HepG2 (cell line): Measurements from ENCODE around the gene PHF23. TPM values are rescaled to one million over a fixed set of nuclear protein-coding genes. Genes with fewer than 3 reads are reported as not detected.

Source experiments
- CHD2 ChIP-seq: IDR thresholded peaks from 2 replicates; pipeline ENCODE4 v1.6.1; 2011; ENCODE audit warnings: low read depth, low read length, improper control_type of control experiment
- E2F1 ChIP-seq: sonication (generic); formaldehyde crosslinking; IDR thresholded peaks from 2 replicates; pipeline ENCODE4 v1.5.0; 2020; ENCODE audit warnings: missing genetic modification reagents
- FLYWCH1 ChIP-seq: sonication (generic); formaldehyde crosslinking; IDR thresholded peaks from 2 replicates; pipeline ENCODE4 v1.8.1; 2023; ENCODE audit warnings: mild to moderate bottlenecking, missing genetic modification reagents
- FOXA1 ChIP-seq, 2 experiments: fragments of 450-650 bp in 1 of 2; sonication (generic) in 1 of 2; formaldehyde crosslinking in 1 of 2; IDR thresholded peaks; 2 replicates each; pipeline versions ENCODE4 v1.4.0 to v1.6.1; 2016 to 2020; ENCODE audit warnings: missing genetic modification reagents in 1 of 2
- GATA4 ChIP-seq: sonication (generic); IDR thresholded peaks from 2 replicates; pipeline ENCODE4 v1.6.1; 2016; ENCODE audit warnings: antibody characterized with exemption, low read depth, borderline replicate concordance
- JARID2 ChIP-seq: sonication (generic); formaldehyde crosslinking; IDR thresholded peaks from 2 replicates; pipeline ENCODE4 v1.8.1; 2023; ENCODE audit warnings: missing genetic modification reagents, inconsistent platforms; ENCODE audit not compliant: insufficient replicate concordance
- KLF13 ChIP-seq: sonication (generic); formaldehyde crosslinking; IDR thresholded peaks from 2 replicates; pipeline ENCODE4 v1.4.0; 2020; ENCODE audit warnings: mild to moderate bottlenecking, missing genetic modification reagents
- NAIF1 ChIP-seq: sonication (generic); formaldehyde crosslinking; IDR thresholded peaks from 2 replicates; pipeline ENCODE4 v1.5.0; 2020; ENCODE audit warnings: mild to moderate bottlenecking, missing genetic modification reagents, borderline replicate concordance
- NFYC ChIP-seq: IDR thresholded peaks from 2 replicates; pipeline ENCODE4 v1.6.1; 2016; ENCODE audit warnings: missing genetic modification reagents, missing compliant biosample characterization
- PCBP2 ChIP-seq: fragments of 200-400 bp; formaldehyde crosslinking; optimal IDR thresholded peaks from 2 replicates; pipeline ENCODE3; 2018; ENCODE audit warnings: low read length, low read depth; ENCODE audit not compliant: poor library complexity, severe bottlenecking
- PTBP1 ChIP-seq: fragments of 200-400 bp; formaldehyde crosslinking; IDR thresholded peaks from 2 replicates; pipeline ENCODE4 v1.6.1; 2018; ENCODE audit warnings: low read length, low read depth; ENCODE audit not compliant: poor library complexity, severe bottlenecking
- SCMH1 ChIP-seq: sonication (generic); formaldehyde crosslinking; IDR thresholded peaks from 2 replicates; pipeline ENCODE4 v1.9.0; 2021; ENCODE audit warnings: missing genetic modification reagents, mild to moderate bottlenecking, borderline replicate concordance
- SMAD3 ChIP-seq: sonication (generic); formaldehyde crosslinking; IDR thresholded peaks from 2 replicates; pipeline ENCODE4 v1.4.0; 2020; ENCODE audit warnings: missing genetic modification reagents
- THAP7 ChIP-seq: sonication (generic); formaldehyde crosslinking; IDR thresholded peaks from 2 replicates; pipeline ENCODE4 v1.8.1; 2023; ENCODE audit warnings: mild to moderate bottlenecking, missing genetic modification reagents
- ZNF121 ChIP-seq: sonication (generic); formaldehyde crosslinking; IDR thresholded peaks from 2 replicates; pipeline ENCODE4 v1.5.0; 2020; ENCODE audit warnings: mild to moderate bottlenecking, missing genetic modification reagents
- ZNF18 ChIP-seq: sonication (generic); formaldehyde crosslinking; IDR thresholded peaks from 2 replicates; pipeline ENCODE4 v1.8.0; 2022; ENCODE audit warnings: mild to moderate bottlenecking, missing genetic modification reagents; ENCODE audit not compliant: insufficient replicate concordance
- ZNF329 ChIP-seq: sonication (generic); formaldehyde crosslinking; IDR thresholded peaks from 2 replicates; pipeline ENCODE4 v1.9.0; 2021; ENCODE audit warnings: low read depth, mild to moderate bottlenecking, missing genetic modification reagents
- ZNF382 ChIP-seq: sonication (generic); formaldehyde crosslinking; IDR thresholded peaks from 2 replicates; pipeline ENCODE4 v1.5.0; 2020; ENCODE audit warnings: missing genetic modification reagents, mild to moderate bottlenecking, borderline replicate concordance
- ZNF496 ChIP-seq: sonication (generic); formaldehyde crosslinking; IDR thresholded peaks from 2 replicates; pipeline ENCODE4 v1.8.1; 2023; ENCODE audit warnings: mild to moderate bottlenecking, moderate library complexity, missing genetic modification reagents; ENCODE audit not compliant: insufficient replicate concordance
- ZSCAN30 ChIP-seq: sonication (generic); formaldehyde crosslinking; IDR thresholded peaks from 2 replicates; pipeline ENCODE4 v1.5.0; 2020; ENCODE audit warnings: mild to moderate bottlenecking, missing genetic modification reagents
- polyA plus RNA-seq, 8 experiments: library from polyadenylated mRNA; depleted of rRNA in 3 of 8; stranded (reverse) in 7 of 8; unstranded in 1 of 8; fragments of >200 nt; fragmentation: Illumina TruSeq in 4 of 8; extraction: Trizol in 4 of 8; gene quantifications; 2 replicates each; pipeline versions ENCODE4 v1.2.1 to v1.2.3, GENCODE V29; 2011 to 2016; ENCODE audit warnings: low read depth in 4 of 8, missing spikeins in 1 of 8, mixed read lengths in 1 of 8; ENCODE audit not compliant: insufficient read depth in 1 of 8
- total RNA-seq, 5 experiments: library from RNA; depleted of rRNA; stranded (reverse); fragments of >200 nt; fragmentation: Illumina TruSeq; extraction: Trizol; gene quantifications; 2 replicates each; pipeline ENCODE4 v1.2.3, GENCODE V29; 2016; ENCODE audit warnings: low read depth in 1 of 5
- TF ChIP-seq, protein P1 (sequence below): sonication (generic); formaldehyde crosslinking; IDR thresholded peaks from 2 replicates; pipeline ENCODE4 v1.4.0; 2020; ENCODE audit warnings: missing genetic modification reagents, borderline replicate concordance
- TF ChIP-seq, protein P2 (sequence below): IDR thresholded peaks from 2 replicates; pipeline ENCODE4 v1.6.1; 2016; ENCODE audit warnings: low read depth

Gene PHF23
- total and polyA plus RNA-seq, 2 of the 13 experiments (the other 11 are each of a cell fraction or from before 2014, with no cell fraction given): 27.6 to 33.2 TPM

DNA sequence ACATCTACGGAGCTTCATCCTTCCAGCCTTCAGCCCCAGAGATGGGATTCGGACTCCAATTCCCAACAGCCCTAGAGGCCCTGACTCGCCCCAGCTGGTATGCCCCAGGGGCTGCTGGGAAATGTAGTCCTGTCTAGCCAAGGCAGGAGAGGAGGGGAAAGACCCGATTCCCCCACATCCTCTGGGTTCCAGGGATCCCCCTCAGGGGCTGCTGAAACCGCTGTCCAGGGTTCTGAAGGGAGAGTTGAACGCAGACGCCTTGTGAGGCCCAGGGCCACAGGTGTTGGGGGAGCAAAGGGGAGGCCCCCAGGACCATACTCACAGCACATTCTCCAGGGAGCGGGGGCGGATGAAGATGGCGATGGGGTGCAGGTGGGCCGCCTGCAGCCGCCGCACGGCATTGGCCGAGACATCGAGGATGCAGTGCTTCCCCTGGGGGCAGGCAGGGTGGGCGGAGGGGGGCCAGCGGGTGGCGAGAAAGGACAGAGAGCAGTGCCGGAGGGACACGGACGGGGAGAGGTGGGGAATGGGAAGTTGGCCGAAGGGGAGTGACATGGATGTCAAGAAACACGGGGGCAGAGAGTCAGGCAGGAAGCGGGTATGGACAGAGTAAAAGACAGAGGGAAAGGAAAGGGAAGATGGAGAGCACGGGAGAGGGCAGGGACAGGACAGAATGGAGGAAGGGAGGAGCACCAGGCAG lies 47.5 kb downstream of the PHF23 start (continued):
- TF ChIP-seq, protein P1, sequence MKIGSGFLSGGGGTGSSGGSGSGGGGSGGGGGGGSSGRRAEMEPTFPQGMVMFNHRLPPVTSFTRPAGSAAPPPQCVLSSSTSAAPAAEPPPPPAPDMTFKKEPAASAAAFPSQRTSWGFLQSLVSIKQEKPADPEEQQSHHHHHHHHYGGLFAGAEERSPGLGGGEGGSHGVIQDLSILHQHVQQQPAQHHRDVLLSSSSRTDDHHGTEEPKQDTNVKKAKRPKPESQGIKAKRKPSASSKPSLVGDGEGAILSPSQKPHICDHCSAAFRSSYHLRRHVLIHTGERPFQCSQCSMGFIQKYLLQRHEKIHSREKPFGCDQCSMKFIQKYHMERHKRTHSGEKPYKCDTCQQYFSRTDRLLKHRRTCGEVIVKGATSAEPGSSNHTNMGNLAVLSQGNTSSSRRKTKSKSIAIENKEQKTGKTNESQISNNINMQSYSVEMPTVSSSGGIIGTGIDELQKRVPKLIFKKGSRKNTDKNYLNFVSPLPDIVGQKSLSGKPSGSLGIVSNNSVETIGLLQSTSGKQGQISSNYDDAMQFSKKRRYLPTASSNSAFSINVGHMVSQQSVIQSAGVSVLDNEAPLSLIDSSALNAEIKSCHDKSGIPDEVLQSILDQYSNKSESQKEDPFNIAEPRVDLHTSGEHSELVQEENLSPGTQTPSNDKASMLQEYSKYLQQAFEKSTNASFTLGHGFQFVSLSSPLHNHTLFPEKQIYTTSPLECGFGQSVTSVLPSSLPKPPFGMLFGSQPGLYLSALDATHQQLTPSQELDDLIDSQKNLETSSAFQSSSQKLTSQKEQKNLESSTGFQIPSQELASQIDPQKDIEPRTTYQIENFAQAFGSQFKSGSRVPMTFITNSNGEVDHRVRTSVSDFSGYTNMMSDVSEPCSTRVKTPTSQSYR (CRISPR knock-in tag): no peak
- TF ChIP-seq JARID2 (CRISPR knock-in tag) (no peak), CHD2 (no peak; the same call in 1 of the 2 replicates), NFYC (CRISPR knock-in tag) (no peak), ZSCAN30 (CRISPR knock-in tag) (no peak), SMAD3 (CRISPR knock-in tag) (no peak), PTBP1 (no peak), PCBP2 (no peak), KLF13 (CRISPR knock-in tag) (no peak), ZNF329 (CRISPR knock-in tag) (no peak), ZNF496 (no peak), FLYWCH1 (CRISPR knock-in tag) (no peak), THAP7 (no peak), ZNF382 (no peak), FOXA1 (IDR thresholded peaks at IDR 0.05) (no peak), FOXA1 (CRISPR knock-in tag; IDR thresholded peaks at IDR 0.05) (no peak), E2F1 (CRISPR knock-in tag) (no peak), GATA4 (no peak), ZNF121 (no peak), ZNF18 (CRISPR knock-in tag) (no peak), SCMH1 (CRISPR knock-in tag) (no peak), NAIF1 (CRISPR knock-in tag) (no peak)
- TF ChIP-seq, protein P2, sequence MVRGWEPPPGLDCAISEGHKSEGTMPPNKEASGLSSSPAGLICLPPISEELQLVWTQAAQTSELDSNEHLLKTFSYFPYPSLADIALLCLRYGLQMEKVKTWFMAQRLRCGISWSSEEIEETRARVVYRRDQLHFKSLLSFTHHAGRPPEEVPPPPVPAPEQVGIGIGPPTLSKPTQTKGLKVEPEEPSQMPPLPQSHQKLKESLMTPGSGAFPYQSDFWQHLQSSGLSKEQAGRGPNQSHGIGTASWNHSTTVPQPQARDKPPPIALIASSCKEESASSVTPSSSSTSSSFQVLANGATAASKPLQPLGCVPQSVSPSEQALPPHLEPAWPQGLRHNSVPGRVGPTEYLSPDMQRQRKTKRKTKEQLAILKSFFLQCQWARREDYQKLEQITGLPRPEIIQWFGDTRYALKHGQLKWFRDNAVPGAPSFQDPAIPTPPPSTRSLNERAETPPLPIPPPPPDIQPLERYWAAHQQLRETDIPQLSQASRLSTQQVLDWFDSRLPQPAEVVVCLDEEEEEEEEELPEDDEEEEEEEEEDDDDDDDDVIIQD: no peak
